Osteoblast (primary cell): ENCODE data around the gene KRTAP11-1. TPM values are rescaled to one million over a fixed set of nuclear protein-coding genes. Genes with fewer than 3 reads are reported as not detected.

Source experiments
- DNase-seq: peaks from one replicate; pipeline ENCODE4 v3.0.0; 2011; ENCODE audit warnings: low spot score, mixed read lengths; ENCODE audit not compliant: insufficient read length; ENCODE audit errors: missing footprints
- H2AFZ ChIP-seq: 2 replicates; pipeline ENCODE4 v1.6.0; 2011; ENCODE audit warnings: mild to moderate bottlenecking, low read length
- H3K27ac ChIP-seq: 2 replicates; pipeline ENCODE4 v1.5.1; 2011; ENCODE audit warnings: mild to moderate bottlenecking, low read depth, low read length, moderate library complexity
- H3K27me3 ChIP-seq: 2 replicates; pipeline ENCODE4 v1.6.0; 2012; ENCODE audit warnings: mild to moderate bottlenecking, control low read depth, inconsistent platforms, low read length, moderate library complexity; ENCODE audit not compliant: insufficient read depth
- H3K36me3 ChIP-seq: 2 replicates; pipeline ENCODE4 v1.5.1; 2011; ENCODE audit warnings: mild to moderate bottlenecking, low read length, control low read depth, moderate library complexity; ENCODE audit not compliant: insufficient read depth
- H3K4me1 ChIP-seq: 2 replicates; pipeline ENCODE4 v1.5.1; 2011; ENCODE audit warnings: mild to moderate bottlenecking, low read length, control low read depth, moderate library complexity; ENCODE audit not compliant: insufficient read depth
- H3K4me2 ChIP-seq: 2 replicates; pipeline ENCODE4 v1.6.0; 2011; ENCODE audit warnings: mild to moderate bottlenecking, low read length; ENCODE audit not compliant: insufficient read depth
- H3K4me3 ChIP-seq: fragments of 200-600 bp; sonication (generic); 3 replicates; pipeline ENCODE4 v1.5.1; 2012; ENCODE audit warnings: mild to moderate bottlenecking, low read length, inconsistent platforms; ENCODE audit not compliant: insufficient read depth
- H3K79me2 ChIP-seq: 2 replicates; pipeline ENCODE4 v1.6.0; 2012; ENCODE audit warnings: mild to moderate bottlenecking, low read length, control low read depth, inconsistent platforms; ENCODE audit not compliant: insufficient read depth
- H3K9me3 ChIP-seq: 2 replicates; pipeline ENCODE4 v1.5.1; 2011; ENCODE audit warnings: low read depth, low read length, control low read depth
- H4K20me1 ChIP-seq: 2 replicates; pipeline ENCODE4 v1.6.0; 2012; ENCODE audit warnings: mild to moderate bottlenecking, low read length, control low read depth; ENCODE audit not compliant: insufficient read depth
- total RNA-seq: library from RNA; depleted of rRNA; stranded (reverse); fragments of >200 nt; gene quantifications from 2 replicates; pipeline ENCODE4 v1.2.3, GENCODE V29; 2012
- TF ChIP-seq, protein P1 (sequence below): IDR thresholded peaks from 2 replicates; pipeline ENCODE4 v1.5.1; 2011; ENCODE audit warnings: mild to moderate bottlenecking, low read depth, low read length, moderate library complexity; ENCODE audit errors: extremely low read depth

Gene KRTAP11-1
- total RNA-seq, 1 donor, result not detected

DNA sequence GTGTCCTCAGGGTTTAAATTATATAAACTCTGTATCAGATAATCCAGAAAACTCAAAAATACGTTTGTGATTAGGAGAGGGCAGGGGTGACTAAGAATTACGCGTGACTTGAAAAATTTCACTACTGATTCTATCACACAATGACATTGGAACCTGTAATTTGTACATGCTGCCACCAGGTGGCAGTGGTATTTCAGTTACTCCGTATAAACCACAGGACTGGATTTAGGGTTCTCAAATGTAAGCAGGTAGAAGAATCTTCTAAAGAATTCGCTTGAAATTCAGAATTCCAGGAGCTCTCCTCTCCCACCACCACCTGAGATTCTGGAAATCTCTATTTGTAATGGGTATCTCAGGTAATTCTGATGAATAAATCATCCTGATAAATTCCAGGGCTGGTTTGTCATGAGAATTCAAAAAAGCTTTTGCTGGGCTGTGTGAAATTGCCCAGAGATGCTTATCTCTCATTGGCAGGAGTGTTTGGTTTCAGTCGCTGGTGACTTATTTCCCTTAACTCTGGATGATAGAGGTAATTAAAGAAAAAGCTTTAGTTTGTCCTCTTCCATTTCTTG is 50.1 kb downstream of the KRTAP11-1 start:
- H3K4me2 ChIP-seq, result no peak overlapping the region
- no peaks in the 10 kb centered on the region for H4K20me1 ChIP-seq
- no peaks in the 10 kb centered on the region for H3K36me3 ChIP-seq
- H3K79me2 ChIP-seq, result no peaks in the 10 kb centered on the region
- no peaks in the 10 kb centered on the region for H3K27me3 ChIP-seq
- H2AFZ ChIP-seq, result no peak overlapping the region
- TF ChIP-seq, protein P1, sequence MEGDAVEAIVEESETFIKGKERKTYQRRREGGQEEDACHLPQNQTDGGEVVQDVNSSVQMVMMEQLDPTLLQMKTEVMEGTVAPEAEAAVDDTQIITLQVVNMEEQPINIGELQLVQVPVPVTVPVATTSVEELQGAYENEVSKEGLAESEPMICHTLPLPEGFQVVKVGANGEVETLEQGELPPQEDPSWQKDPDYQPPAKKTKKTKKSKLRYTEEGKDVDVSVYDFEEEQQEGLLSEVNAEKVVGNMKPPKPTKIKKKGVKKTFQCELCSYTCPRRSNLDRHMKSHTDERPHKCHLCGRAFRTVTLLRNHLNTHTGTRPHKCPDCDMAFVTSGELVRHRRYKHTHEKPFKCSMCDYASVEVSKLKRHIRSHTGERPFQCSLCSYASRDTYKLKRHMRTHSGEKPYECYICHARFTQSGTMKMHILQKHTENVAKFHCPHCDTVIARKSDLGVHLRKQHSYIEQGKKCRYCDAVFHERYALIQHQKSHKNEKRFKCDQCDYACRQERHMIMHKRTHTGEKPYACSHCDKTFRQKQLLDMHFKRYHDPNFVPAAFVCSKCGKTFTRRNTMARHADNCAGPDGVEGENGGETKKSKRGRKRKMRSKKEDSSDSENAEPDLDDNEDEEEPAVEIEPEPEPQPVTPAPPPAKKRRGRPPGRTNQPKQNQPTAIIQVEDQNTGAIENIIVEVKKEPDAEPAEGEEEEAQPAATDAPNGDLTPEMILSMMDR, result no peak
- no peak overlapping the region for H3K4me3 ChIP-seq
- peaks cover 8% of the 10 kb centered on the region for H3K9me3 ChIP-seq
- no peak for DNase-seq
- H3K27ac ChIP-seq, result no peak overlapping the region
- no peaks in the 10 kb centered on the region for H3K4me1 ChIP-seq

Other genes starting within 250 kb of the KRTAP11-1 start
- not detected in 2 replicates for gene KRTAP20-2, start 246.4 kb downstream of the KRTAP11-1 start, total RNA-seq
- gene KRTAP20-3, start 238.7 kb downstream of the KRTAP11-1 start, total RNA-seq, result not detected in 2 replicates
- gene KRTAP21-3, start 162.8 kb downstream of the KRTAP11-1 start, total RNA-seq, result not detected in 2 replicates
- not detected in 2 replicates for gene KRTAP21-2, start 134.3 kb downstream of the KRTAP11-1 start, total RNA-seq
- not detected in 2 replicates for gene KRTAP21-1, start 126.2 kb downstream of the KRTAP11-1 start, total RNA-seq
- gene KRTAP8-1, start 68.3 kb downstream of the KRTAP11-1 start, total RNA-seq, result not detected in 2 replicates
- not detected in 2 replicates for gene KRTAP7-1, start 51.8 kb downstream of the KRTAP11-1 start, total RNA-seq
- gene KRTAP19-8, start 156.9 kb upstream of the KRTAP11-1 start, total RNA-seq, result not detected in 2 replicates